WTC11 (cell line): ENCODE data around the gene RASSF4. TPM values are rescaled to one million over a fixed set of nuclear protein-coding genes. Genes with fewer than 3 reads are reported as not detected.

Source experiments
- ATAC-seq: fragments of 200-7000 bp; cut with Tn5 transposase; 2 replicates; pipeline ENCODE4 v1.10.0; 2021; ENCODE audit warnings: mild to moderate bottlenecking, moderate library complexity
- CTCF ChIA-PET: fragments of 300-600 bp; sonication (Branson Sonifier 250); formaldehyde crosslinking; loops from one replicate; lab custom pipeline; 2021; ENCODE audit warnings: antibody characterized with exemption; lab: Charles Lee
- POLR2A ChIA-PET: fragments of 350-600 bp; sonication (Branson Sonifier 250); formaldehyde crosslinking; loops from one replicate; lab custom pipeline; 2021; ENCODE audit warnings: antibody characterized with exemption; lab: Charles Lee
- DNase-seq: peaks from one replicate; pipeline ENCODE4 v3.0.0; 2021; ENCODE audit warnings: low spot score
- H3K27ac Mint-ChIP-seq: 2 replicates; pipeline ENCODE4 v1.8.0; 2021; ENCODE audit warnings: mixed read lengths
- H3K27me3 Mint-ChIP-seq: 2 replicates; pipeline ENCODE4 v1.8.0; 2021; ENCODE audit warnings: low read depth, mild to moderate bottlenecking, moderate library complexity, mixed read lengths
- H3K36me3 Mint-ChIP-seq: 2 replicates; pipeline ENCODE4 v1.8.0; 2021; ENCODE audit warnings: mixed read lengths
- H3K4me1 Mint-ChIP-seq: 2 replicates; pipeline ENCODE4 v1.8.0; 2022; ENCODE audit warnings: mixed read lengths
- H3K4me3 Mint-ChIP-seq: 2 replicates; pipeline ENCODE4 v1.8.0; 2021; ENCODE audit warnings: mild to moderate bottlenecking, moderate library complexity, mixed read lengths
- H3K9me3 Mint-ChIP-seq: 2 replicates; pipeline ENCODE4 v1.8.0; 2021; ENCODE audit warnings: mixed read lengths
- EMX1 ChIP-seq: fragments of 250-450 bp; sonication (Bioruptor Pico); IDR thresholded peaks from 2 replicates; pipeline ENCODE4 v1.8.0; 2021; ENCODE audit warnings: mild to moderate bottlenecking
- ETV6 ChIP-seq: sonication (generic); formaldehyde crosslinking; IDR thresholded peaks from 2 replicates; pipeline ENCODE4 v1.8.1; 2022; ENCODE audit warnings: mild to moderate bottlenecking, missing genetic modification reagents
- GABPB1 ChIP-seq: sonication (generic); formaldehyde crosslinking; IDR thresholded peaks from 2 replicates; pipeline ENCODE4 v1.8.1; 2023; ENCODE audit warnings: mild to moderate bottlenecking, missing genetic modification reagents
- GRHL2 ChIP-seq: fragments of 250-450 bp; sonication (Bioruptor Pico); IDR thresholded peaks from 2 replicates; pipeline ENCODE4 v1.8.0; 2022; ENCODE audit warnings: mild to moderate bottlenecking, moderate library complexity; ENCODE audit not compliant: insufficient replicate concordance, severe bottlenecking
- IRF2 ChIP-seq: sonication (generic); formaldehyde crosslinking; IDR thresholded peaks from 2 replicates; pipeline ENCODE4 v1.8.0; 2022; ENCODE audit warnings: low read depth, missing genetic modification reagents, borderline replicate concordance
- MXD4 ChIP-seq: fragments of 250-450 bp; sonication (Bioruptor Pico); IDR thresholded peaks from 2 replicates; pipeline ENCODE4 v1.8.0; 2021; ENCODE audit warnings: mild to moderate bottlenecking, moderate library complexity, borderline replicate concordance
- NFE2L1 ChIP-seq: sonication (generic); formaldehyde crosslinking; IDR thresholded peaks from 2 replicates; pipeline ENCODE4 v1.8.1; 2023; ENCODE audit warnings: missing genetic modification reagents
- SP1 ChIP-seq: sonication (generic); formaldehyde crosslinking; conservative IDR thresholded peaks from 2 replicates; pipeline ENCODE4 v1.8.1; 2022; ENCODE audit warnings: missing genetic modification reagents
- ZNF317 ChIP-seq: sonication (generic); formaldehyde crosslinking; IDR thresholded peaks from 2 replicates; pipeline ENCODE4 v1.8.1; 2023; ENCODE audit warnings: low read depth, mild to moderate bottlenecking, moderate library complexity, missing genetic modification reagents, borderline replicate concordance
- ZNF416 ChIP-seq: fragments of 250-450 bp; sonication (Bioruptor Pico); IDR thresholded peaks from 2 replicates; pipeline ENCODE4 v1.9.0; 2021; ENCODE audit warnings: mild to moderate bottlenecking, inconsistent platforms
- total RNA-seq: library from RNA; stranded (reverse); gene quantifications from 3 replicates; pipeline ENCODE4 v1.2.3, GENCODE V29; 2021
- TF ChIP-seq, protein P1 (sequence below): fragments of 250-450 bp; sonication (Bioruptor Pico); IDR thresholded peaks from 2 replicates; pipeline ENCODE4 v1.9.0; 2021; ENCODE audit warnings: mild to moderate bottlenecking
- TF ChIP-seq, protein P2 (sequence below): sonication (generic); formaldehyde crosslinking; IDR thresholded peaks from 2 replicates; pipeline ENCODE4 v1.8.1; 2022; ENCODE audit warnings: mild to moderate bottlenecking, moderate library complexity, missing genetic modification reagents
- TF ChIP-seq, protein P3 (sequence below): sonication (generic); formaldehyde crosslinking; IDR thresholded peaks from 2 replicates; pipeline ENCODE4 v1.8.0; 2022; ENCODE audit warnings: mild to moderate bottlenecking, missing genetic modification reagents

RASSF4 gene
- total RNA-seq, 1 experiment from 2014 or later: 15.7 TPM

DNA sequence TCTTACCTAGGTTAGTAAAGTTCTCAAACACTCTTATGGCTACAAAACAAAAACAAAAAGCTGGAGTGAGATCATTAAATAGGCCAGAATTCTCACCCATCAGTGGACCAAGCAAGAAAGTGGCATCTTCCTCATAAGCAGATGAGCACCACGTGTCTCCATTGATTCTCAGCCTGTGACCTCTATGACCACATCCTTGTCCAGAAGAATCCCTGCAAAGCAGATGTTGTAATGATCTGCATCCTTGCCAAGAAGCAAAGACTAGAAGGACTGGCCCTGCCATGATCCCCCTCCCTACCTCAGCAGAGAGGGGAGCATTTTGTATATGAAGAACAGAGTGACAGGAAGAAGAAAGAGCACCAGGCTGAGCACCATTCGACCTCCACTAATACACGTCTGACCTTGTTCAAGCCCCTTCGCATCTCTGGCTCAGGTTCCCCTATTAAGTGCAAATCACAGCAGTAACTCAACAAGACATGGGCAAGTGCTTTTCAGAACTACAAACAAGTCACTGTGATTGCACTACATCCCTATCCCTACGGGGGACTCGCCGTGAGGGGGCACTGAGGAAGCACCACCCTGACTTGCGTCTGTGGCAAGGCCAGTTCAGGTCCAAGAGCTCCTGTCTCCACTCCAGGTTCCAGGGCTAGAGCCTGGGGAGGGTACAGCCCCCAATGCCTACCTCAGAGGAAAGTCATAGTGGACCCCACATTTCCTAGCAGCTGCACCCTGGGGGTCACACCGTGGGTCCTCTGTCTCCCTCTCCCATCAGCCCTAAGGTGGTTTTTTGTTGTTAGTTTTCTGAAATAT, 22.2 kb upstream of the RASSF4 start:
- H3K36me3 Mint-ChIP-seq: no peaks in the 10 kb centered on the region
- H3K27me3 Mint-ChIP-seq: peaks cover 4% of the 10 kb centered on the region; the same call in 1 of the 2 replicates
- TF ChIP-seq, protein P1, sequence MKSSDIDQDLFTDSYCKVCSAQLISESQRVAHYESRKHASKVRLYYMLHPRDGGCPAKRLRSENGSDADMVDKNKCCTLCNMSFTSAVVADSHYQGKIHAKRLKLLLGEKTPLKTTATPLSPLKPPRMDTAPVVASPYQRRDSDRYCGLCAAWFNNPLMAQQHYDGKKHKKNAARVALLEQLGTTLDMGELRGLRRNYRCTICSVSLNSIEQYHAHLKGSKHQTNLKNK (CRISPR knock-in tag): no peak
- TF ChIP-seq EMX1 (CRISPR knock-in tag) (no peak), IRF2 (CRISPR knock-in tag) (no peak)
- TF ChIP-seq, protein P2, sequence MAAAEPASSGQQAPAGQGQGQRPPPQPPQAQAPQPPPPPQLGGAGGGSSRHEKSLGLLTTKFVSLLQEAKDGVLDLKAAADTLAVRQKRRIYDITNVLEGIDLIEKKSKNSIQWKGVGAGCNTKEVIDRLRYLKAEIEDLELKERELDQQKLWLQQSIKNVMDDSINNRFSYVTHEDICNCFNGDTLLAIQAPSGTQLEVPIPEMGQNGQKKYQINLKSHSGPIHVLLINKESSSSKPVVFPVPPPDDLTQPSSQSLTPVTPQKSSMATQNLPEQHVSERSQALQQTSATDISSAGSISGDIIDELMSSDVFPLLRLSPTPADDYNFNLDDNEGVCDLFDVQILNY (CRISPR knock-in tag): no peak
- H3K9me3 Mint-ChIP-seq: peaks cover 7% of the 10 kb centered on the region; the same call in 1 of the 2 replicates
- ChIA-PET CTCF (interaction anchor here (0.8 kb wide), 1 partner anchor 36 kb away, joined by 3 read pairs; no protein-coding TSS in a partner anchor), POLR2A (no interaction called here)
- H3K4me1 Mint-ChIP-seq: peaks cover 4% of the 10 kb centered on the region
- ATAC-seq (no peak), DNase-seq (no peak)
- H3K27ac Mint-ChIP-seq: no peak overlapping the region
- H3K4me3 Mint-ChIP-seq: no peak overlapping the region

DNA sequence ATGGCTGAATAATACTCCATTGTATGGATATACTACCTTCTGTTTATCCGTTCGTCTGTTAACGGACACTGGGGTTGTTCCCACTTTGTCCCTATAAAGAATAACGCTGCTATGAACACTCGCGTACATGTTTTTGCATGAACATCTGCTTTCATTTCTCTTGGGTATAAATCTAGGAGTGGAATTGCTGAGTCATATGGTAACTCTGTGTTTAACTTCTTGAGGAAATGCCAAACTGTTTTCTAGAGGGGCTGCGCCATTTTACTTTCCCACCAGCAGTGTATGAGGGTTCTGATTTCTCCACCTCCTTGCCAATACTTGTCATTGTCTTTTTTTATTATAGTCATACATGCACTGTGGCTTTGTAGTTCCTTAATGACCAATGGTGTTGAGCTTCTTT, 20.6 kb upstream of the RASSF4 start:
- Mint-ChIP-seq H3K4me3 (no peak overlapping the region), H3K9me3 (peaks cover 16% of the 10 kb centered on the region), H3K36me3 (no peaks in the 10 kb centered on the region; the same call in 1 of the 2 replicates), H3K27ac (no peak overlapping the region), H3K27me3 (peaks cover 4% of the 10 kb centered on the region; the same call in 1 of the 2 replicates), H3K4me1 (no peaks in the 10 kb centered on the region)
- no peak for DNase-seq
- TF ChIP-seq SP1 (CRISPR knock-in tag) (no peak), NFE2L1 (no peak), ZNF416 (CRISPR knock-in tag) (no peak), MXD4 (CRISPR knock-in tag) (no peak)
- POLR2A ChIA-PET: no interaction called here
- CTCF ChIA-PET: no interaction called here
- ATAC-seq: no peak

DNA sequence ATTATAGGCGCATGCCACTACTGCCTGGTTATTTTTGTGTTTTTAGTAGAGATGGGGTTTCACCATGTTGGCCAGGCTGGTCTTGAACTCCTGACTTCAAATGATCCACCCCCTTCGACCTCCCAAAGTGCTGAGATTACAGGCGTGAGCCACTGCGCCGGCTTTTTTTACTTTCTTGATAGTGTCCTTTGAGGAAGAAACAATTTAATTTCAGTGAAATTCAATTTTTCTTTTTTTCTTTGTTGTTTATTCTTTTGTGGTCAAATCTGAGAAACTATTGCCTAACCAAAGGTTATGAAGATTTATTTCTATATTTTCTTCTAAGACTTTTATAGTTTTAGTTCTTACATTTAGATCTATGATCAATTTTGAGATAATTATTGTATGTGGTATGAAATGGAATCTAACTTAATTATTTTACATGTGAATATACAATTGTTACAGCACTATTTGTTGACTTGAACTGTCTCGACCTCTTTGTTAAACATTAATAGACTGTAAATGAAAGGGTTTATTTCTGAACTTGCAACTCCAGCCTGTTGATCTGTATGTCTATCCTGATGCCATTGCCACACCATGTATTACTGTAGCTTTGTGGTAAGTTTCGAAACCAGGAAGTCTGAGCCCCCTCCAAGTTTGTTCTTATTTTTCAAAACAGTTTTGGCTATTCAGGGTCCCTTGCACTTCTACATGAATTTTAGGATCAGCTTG, 19.8 kb upstream of the RASSF4 start:
- Mint-ChIP-seq H3K27me3 (no peaks in the 10 kb centered on the region; the same call in 1 of the 2 replicates), H3K4me3 (no peak overlapping the region), H3K4me1 (no peaks in the 10 kb centered on the region), H3K36me3 (peaks cover 8% of the 10 kb centered on the region), H3K27ac (no peak overlapping the region), H3K9me3 (peaks cover 24% of the 10 kb centered on the region)
- CTCF ChIA-PET: interaction anchor here (0.6 kb wide), 1 partner anchor 8 kb away, joined by 3 read pairs; no protein-coding TSS in a partner anchor
- no peak for DNase-seq
- POLR2A ChIA-PET: no interaction called here
- no peak for ATAC-seq
- TF ChIP-seq, protein P3, sequence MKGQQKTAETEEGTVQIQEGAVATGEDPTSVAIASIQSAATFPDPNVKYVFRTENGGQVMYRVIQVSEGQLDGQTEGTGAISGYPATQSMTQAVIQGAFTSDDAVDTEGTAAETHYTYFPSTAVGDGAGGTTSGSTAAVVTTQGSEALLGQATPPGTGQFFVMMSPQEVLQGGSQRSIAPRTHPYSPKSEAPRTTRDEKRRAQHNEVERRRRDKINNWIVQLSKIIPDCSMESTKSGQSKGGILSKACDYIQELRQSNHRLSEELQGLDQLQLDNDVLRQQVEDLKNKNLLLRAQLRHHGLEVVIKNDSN (CRISPR knock-in tag): no peak
- peak; percentile 75 for TF ChIP-seq GABPB1 (CRISPR knock-in tag)

DNA sequence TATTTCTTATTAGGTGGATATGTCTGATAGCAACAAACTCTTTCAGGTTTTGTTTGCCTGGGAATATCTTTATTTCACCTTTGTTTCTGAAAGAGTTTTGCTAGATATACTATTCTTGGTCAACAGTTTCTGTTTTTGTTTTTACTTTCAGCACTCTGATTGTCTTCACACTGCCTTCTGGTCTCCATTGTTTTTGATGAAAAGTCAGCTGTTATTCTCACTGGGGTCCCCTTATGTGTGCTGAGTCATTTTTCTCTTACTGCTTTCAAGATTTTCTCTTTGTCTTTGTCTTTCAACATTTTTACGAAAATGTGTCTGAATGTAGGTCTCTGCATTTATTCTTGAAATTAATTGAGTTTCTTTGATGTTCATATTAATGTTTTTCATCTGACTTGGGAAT, 15.2 kb upstream of the RASSF4 start:
- H3K27me3 Mint-ChIP-seq: no peaks in the 10 kb centered on the region
- DNase-seq: no peak
- ATAC-seq: no peak
- H3K4me3 Mint-ChIP-seq: no peak overlapping the region
- H3K4me1 Mint-ChIP-seq: peaks cover 6% of the 10 kb centered on the region
- peaks cover 30% of the 10 kb centered on the region for H3K9me3 Mint-ChIP-seq
- POLR2A ChIA-PET: no interaction called here
- CTCF ChIA-PET: interaction anchor here (0.8 kb wide), 1 partner anchor 31 kb away, joined by 3 read pairs; no protein-coding TSS in a partner anchor
- H3K27ac Mint-ChIP-seq: no peak overlapping the region
- TF ChIP-seq MXD4 (CRISPR knock-in tag) (no peak), ZNF317 (CRISPR knock-in tag) (peak; percentile 97)
- H3K36me3 Mint-ChIP-seq: peaks cover 12% of the 10 kb centered on the region

DNA sequence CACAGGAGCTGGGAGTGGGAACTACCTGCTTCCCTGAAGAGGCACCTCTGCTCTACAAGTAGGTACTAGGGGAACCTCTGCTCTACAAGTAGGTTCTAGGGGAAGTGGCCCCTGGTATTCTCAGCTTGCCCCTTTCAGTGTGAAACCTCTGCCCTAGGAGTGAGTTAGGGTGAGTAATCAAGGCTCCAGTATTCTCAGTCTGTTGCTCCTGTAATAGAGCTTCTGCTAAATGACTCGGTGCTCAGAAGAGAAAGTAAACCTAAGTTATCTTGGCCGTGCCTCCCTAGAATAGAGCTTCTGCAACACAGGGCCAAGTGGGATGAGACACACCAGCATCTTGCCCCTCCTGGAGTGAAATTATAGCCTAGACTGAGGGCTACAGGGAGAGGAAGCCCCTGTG, 13.4 kb upstream of the RASSF4 start:
- peaks cover 30% of the 10 kb centered on the region for H3K9me3 Mint-ChIP-seq
- ATAC-seq (no peak), DNase-seq (no peak)
- no peak overlapping the region for H3K27ac Mint-ChIP-seq
- H3K4me3 Mint-ChIP-seq: no peak overlapping the region
- POLR2A ChIA-PET: no interaction called here
- TF ChIP-seq ETV6 (CRISPR knock-in tag) (no peak), SP1 (CRISPR knock-in tag) (no peak), GRHL2 (CRISPR knock-in tag) (no peak)
- peaks cover 12% of the 10 kb centered on the region for H3K36me3 Mint-ChIP-seq
- H3K4me1 Mint-ChIP-seq: peaks cover 13% of the 10 kb centered on the region
- CTCF ChIA-PET: interaction anchor here (2.9 kb wide), 1 partner anchor 14 kb away, joined by 22 read pairs; no protein-coding TSS in a partner anchor
- no peaks in the 10 kb centered on the region for H3K27me3 Mint-ChIP-seq
